ENCODE data around the gene NRXN3.
"Not testable (repeated sequence)": the region's sequence is repeated elsewhere in the genome, so short reads cannot be mapped to it uniquely, and the experiment has no call there.

The NRXN3 gene

DNA sequence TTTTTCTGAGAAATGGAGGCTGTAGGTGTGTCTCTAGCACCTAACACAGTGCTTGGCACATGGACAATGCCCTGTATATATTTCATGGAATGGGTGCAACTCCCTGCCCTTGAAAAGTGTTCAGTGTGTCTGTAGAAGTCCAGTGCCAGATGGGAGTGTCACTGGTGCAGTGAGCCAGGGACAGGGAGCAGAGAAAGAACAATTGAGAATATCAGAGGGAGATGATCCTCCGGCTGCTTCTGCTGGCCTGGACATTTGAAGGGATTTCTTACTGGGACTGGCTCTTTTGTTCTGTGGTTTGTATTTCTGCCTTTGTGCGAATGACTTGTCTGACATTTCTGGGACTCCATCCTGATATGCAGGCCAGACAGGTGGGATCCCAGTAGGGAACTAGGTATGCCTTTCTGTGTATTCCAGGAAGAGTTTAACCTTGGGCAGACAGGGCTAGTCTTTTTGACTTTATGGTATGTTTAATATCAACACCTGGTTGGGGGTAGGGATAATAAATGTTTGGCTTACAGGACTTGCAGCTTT, 328.0 kb downstream of the NRXN3 start:
- H3K27me3 Mint-ChIP-seq (ENCODE audit: low read depth): no peaks in the 10 kb centered on the region
- no peak for DNase-seq (ENCODE audit: low spot score)
- H3K27ac Mint-ChIP-seq: no peak overlapping the region
- no peak overlapping the region for H3K4me3 Mint-ChIP-seq
- no peaks in the 10 kb centered on the region for H3K4me1 Mint-ChIP-seq (ENCODE audit: low read depth)
- H3K36me3 Mint-ChIP-seq (ENCODE audit: low read depth): no peaks in the 10 kb centered on the region
- no peaks in the 10 kb centered on the region for H3K9me3 Mint-ChIP-seq

GRCh38 chr14:78501909-78502308, 331.7 kb downstream of the NRXN3 start:
- no peaks in the 10 kb centered on the region for H3K36me3 Mint-ChIP-seq (ENCODE audit: low read depth)
- H3K27me3 Mint-ChIP-seq (ENCODE audit: low read depth): no peaks in the 10 kb centered on the region
- H3K4me3 Mint-ChIP-seq: no peak overlapping the region
- no peaks in the 10 kb centered on the region for H3K4me1 Mint-ChIP-seq (ENCODE audit: low read depth)
- no peak for DNase-seq (ENCODE audit: low spot score)
- H3K9me3 Mint-ChIP-seq: no peaks in the 10 kb centered on the region
- H3K27ac Mint-ChIP-seq: no peak overlapping the region

- H3K27me3 Mint-ChIP-seq (ENCODE audit: low read depth): no peaks in the 10 kb centered on the region
- no peak overlapping the region for H3K4me3 Mint-ChIP-seq
- DNase-seq (ENCODE audit: low spot score): no peak
- H3K27ac Mint-ChIP-seq: no peak overlapping the region
- no peaks in the 10 kb centered on the region for H3K36me3 Mint-ChIP-seq (ENCODE audit: low read depth)
- no peaks in the 10 kb centered on the region for H3K9me3 Mint-ChIP-seq
- H3K4me1 Mint-ChIP-seq (ENCODE audit: low read depth): no peaks in the 10 kb centered on the region
Observed at GRCh38 chr14:78508023-78508422, 337.9 kb downstream of the NRXN3 start.

GRCh38 chr14:78509516-78509915, 339.3 kb downstream of the NRXN3 start:
- Mint-ChIP-seq H3K36me3 (ENCODE audit: low read depth) (no peaks in the 10 kb centered on the region), H3K4me3 (no peak overlapping the region), H3K9me3 (no peaks in the 10 kb centered on the region), H3K27ac (no peak overlapping the region), H3K27me3 (ENCODE audit: low read depth) (no peaks in the 10 kb centered on the region), H3K4me1 (ENCODE audit: low read depth) (no peaks in the 10 kb centered on the region)
- no peak for DNase-seq (ENCODE audit: low spot score)

DNA sequence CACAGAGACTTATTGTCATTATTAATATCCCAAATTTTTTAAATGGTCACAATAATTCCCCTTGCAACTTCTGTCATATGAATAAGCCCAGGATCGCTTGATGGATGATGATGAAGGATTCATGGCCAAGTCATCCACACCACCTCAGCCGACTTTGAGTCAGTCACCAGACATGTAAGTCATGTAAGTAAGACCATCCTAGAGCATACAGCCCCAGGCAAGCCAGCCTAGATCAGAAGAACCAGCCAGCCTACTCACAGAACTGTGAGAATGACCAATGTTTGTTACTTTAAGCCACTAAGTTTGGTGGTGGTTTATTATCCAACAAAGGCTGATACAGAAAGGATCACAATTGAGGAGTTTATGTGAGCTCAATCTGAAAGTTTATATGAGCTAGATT, 341.8 kb downstream of the NRXN3 start:
- no peak overlapping the region for H3K4me3 Mint-ChIP-seq
- no peaks in the 10 kb centered on the region for H3K27me3 Mint-ChIP-seq (ENCODE audit: low read depth)
- H3K27ac Mint-ChIP-seq: no peak overlapping the region
- DNase-seq (ENCODE audit: low spot score): no peak
- no peaks in the 10 kb centered on the region for H3K9me3 Mint-ChIP-seq
- H3K4me1 Mint-ChIP-seq (ENCODE audit: low read depth): no peaks in the 10 kb centered on the region
- no peaks in the 10 kb centered on the region for H3K36me3 Mint-ChIP-seq (ENCODE audit: low read depth)

- no peak overlapping the region for H3K4me3 Mint-ChIP-seq
- H3K27me3 Mint-ChIP-seq (ENCODE audit: low read depth): no peaks in the 10 kb centered on the region
- no peak overlapping the region for H3K27ac Mint-ChIP-seq
- H3K9me3 Mint-ChIP-seq: no peaks in the 10 kb centered on the region
- no peaks in the 10 kb centered on the region for H3K36me3 Mint-ChIP-seq (ENCODE audit: low read depth)
- no peak for DNase-seq (ENCODE audit: low spot score)
- H3K4me1 Mint-ChIP-seq (ENCODE audit: low read depth): no peaks in the 10 kb centered on the region
Observed at GRCh38 chr14:78519863-78520262, 349.7 kb downstream of the NRXN3 start.

DNA sequence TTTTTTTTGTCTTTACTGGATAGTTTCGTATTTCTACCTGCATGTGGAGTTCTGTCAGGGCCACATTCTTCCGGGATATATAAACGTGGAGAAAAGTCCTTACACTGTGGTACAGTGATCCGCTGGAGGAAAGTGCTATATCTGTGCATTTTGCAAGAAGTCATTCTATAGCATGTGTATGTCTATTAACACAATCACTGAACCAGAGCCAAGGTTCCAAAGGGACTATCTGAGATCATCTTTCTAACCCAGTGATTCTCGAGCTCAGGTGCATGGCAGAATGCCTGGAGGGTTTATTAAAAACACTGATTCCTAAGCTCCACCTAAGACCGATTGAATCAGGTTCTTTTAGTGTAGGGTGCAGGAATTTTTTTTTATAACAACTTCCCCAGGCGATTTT, 354.0 kb downstream of the NRXN3 start:
- H3K4me3 Mint-ChIP-seq: no peak overlapping the region
- DNase-seq (ENCODE audit: low spot score): no peak
- H3K27me3 Mint-ChIP-seq (ENCODE audit: low read depth): no peaks in the 10 kb centered on the region
- H3K27ac Mint-ChIP-seq: no peak overlapping the region
- H3K36me3 Mint-ChIP-seq (ENCODE audit: low read depth): no peaks in the 10 kb centered on the region
- no peaks in the 10 kb centered on the region for H3K9me3 Mint-ChIP-seq
- H3K4me1 Mint-ChIP-seq (ENCODE audit: low read depth): no peaks in the 10 kb centered on the region

DNA sequence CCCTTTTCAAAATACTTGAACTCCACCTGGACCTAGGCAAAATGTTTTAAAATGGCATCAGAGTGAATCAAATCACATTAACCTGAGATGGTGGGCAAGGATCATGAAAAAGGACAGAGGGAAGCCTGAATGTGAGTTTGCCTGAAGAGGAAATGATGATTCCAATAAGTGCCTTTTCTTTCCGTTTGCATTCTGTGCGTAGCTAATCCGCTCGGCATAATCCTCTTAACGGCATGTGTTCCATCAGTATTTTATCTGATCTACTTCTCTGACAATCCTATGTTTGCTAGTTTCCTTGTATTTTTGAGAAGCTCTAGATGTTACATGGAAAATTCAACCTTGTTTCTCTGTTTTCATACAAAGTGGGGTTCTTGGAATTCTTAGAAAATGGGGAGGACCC, 354.6 kb downstream of the NRXN3 start:
- DNase-seq (ENCODE audit: low spot score): no peak
- Mint-ChIP-seq H3K27me3 (ENCODE audit: low read depth) (no peaks in the 10 kb centered on the region), H3K4me3 (no peak overlapping the region), H3K9me3 (no peaks in the 10 kb centered on the region), H3K27ac (no peak overlapping the region), H3K4me1 (ENCODE audit: low read depth) (no peaks in the 10 kb centered on the region), H3K36me3 (ENCODE audit: low read depth) (no peaks in the 10 kb centered on the region)

GRCh38 chr14:78530078-78530477, 359.9 kb downstream of the NRXN3 start:
- Mint-ChIP-seq H3K36me3 (ENCODE audit: low read depth) (no peaks in the 10 kb centered on the region), H3K4me3 (no peak overlapping the region), H3K27me3 (ENCODE audit: low read depth) (no peaks in the 10 kb centered on the region), H3K4me1 (ENCODE audit: low read depth) (no peaks in the 10 kb centered on the region), H3K27ac (no peak overlapping the region), H3K9me3 (no peaks in the 10 kb centered on the region)
- DNase-seq (ENCODE audit: low spot score): no peak

DNA sequence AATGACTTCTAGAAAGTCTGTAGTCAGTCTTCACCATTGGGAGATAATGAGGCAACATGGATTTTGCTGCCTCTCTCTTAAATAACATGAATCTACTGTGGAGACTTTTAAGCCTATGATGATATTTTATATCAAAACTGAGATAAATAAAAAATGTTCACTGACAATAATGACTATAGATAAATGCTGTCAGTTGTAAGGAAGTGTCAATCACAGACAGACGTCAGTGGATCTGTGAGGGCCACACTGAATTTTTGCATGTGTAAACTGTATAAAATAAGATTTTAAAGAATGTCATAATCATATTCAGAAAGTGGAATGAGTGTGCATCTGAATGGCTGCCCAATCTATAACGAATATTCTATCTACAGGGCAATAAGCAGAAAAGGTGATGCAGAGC, 364.0 kb downstream of the NRXN3 start:
- H3K36me3 Mint-ChIP-seq (ENCODE audit: low read depth): no peaks in the 10 kb centered on the region
- H3K4me1 Mint-ChIP-seq (ENCODE audit: low read depth): no peaks in the 10 kb centered on the region
- no peaks in the 10 kb centered on the region for H3K9me3 Mint-ChIP-seq
- H3K4me3 Mint-ChIP-seq: no peak overlapping the region
- no peaks in the 10 kb centered on the region for H3K27me3 Mint-ChIP-seq (ENCODE audit: low read depth)
- DNase-seq (ENCODE audit: low spot score): no peak
- H3K27ac Mint-ChIP-seq: no peak overlapping the region

- no peaks in the 10 kb centered on the region for H3K27me3 Mint-ChIP-seq (ENCODE audit: low read depth)
Observed at GRCh38 chr14:78535041-78535440, 364.9 kb downstream of the NRXN3 start.

DNA sequence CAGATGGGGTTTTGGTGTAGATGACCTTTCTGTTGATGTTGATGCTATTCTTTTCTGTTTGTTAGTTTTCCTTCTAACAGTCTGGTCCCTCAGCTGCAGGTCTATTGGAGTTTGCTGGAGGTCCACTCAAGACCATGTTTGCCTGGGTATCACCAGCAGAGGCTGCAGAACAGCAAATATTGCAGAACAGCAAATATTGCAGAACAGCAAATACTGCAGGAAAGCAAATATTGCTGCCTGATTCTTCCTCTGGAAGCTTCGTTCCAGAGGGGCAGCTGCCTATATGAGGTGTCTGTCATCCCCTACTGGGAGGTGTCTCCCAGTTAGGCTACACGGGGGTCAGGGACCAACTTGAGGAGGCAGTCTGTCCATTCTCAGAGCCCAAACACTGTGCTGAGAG, 371.6 kb downstream of the NRXN3 start:
- not testable (repeated sequence) for H3K27ac Mint-ChIP-seq; H3K4me1 Mint-ChIP-seq (ENCODE audit: low read depth); H3K27me3 Mint-ChIP-seq (ENCODE audit: low read depth); H3K4me3 Mint-ChIP-seq; H3K36me3 Mint-ChIP-seq (ENCODE audit: low read depth); H3K9me3 Mint-ChIP-seq; DNase-seq (ENCODE audit: low spot score)

More at GRCh38 chr14:78535041-78535440, 364.9 kb downstream of the NRXN3 start:
- Mint-ChIP-seq H3K36me3 (ENCODE audit: low read depth) (no peaks in the 10 kb centered on the region), H3K4me3 (no peak overlapping the region), H3K27ac (no peak overlapping the region), H3K9me3 (no peaks in the 10 kb centered on the region), H3K4me1 (ENCODE audit: low read depth) (no peaks in the 10 kb centered on the region)
- no peak for DNase-seq (ENCODE audit: low spot score)

DNA sequence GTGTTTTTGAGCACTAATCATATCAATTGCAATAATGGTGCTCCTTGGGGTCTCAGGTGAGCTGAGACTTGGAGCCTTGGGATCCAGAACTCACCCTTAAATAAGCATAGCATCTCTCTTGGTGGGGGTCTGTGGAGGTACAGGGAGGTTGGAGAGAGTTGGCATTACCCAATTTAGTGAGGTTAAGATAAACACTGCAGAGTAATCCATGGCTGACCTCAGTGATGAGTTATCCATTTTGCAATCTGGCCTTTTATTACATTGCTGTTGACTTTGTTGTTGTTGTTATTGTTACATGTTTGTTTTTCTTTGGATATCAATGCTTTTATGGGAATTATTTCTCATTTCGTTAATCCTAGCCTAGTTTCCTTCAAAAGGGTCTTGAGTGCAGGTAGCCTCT, 373.3 kb downstream of the NRXN3 start:
- Mint-ChIP-seq H3K27me3 (ENCODE audit: low read depth) (no peaks in the 10 kb centered on the region), H3K9me3 (peaks cover 4% of the 10 kb centered on the region), H3K4me3 (no peak overlapping the region), H3K27ac (no peak overlapping the region), H3K4me1 (ENCODE audit: low read depth) (no peaks in the 10 kb centered on the region), H3K36me3 (ENCODE audit: low read depth) (no peaks in the 10 kb centered on the region)
- no peak for DNase-seq (ENCODE audit: low spot score)

GRCh38 chr14:78561074-78561473, 390.9 kb downstream of the NRXN3 start:
- H3K27me3 Mint-ChIP-seq (ENCODE audit: low read depth): no peaks in the 10 kb centered on the region
- no peak for DNase-seq (ENCODE audit: low spot score)
- no peaks in the 10 kb centered on the region for H3K36me3 Mint-ChIP-seq (ENCODE audit: low read depth)
- H3K4me3 Mint-ChIP-seq: no peak overlapping the region
- no peak overlapping the region for H3K27ac Mint-ChIP-seq
- H3K9me3 Mint-ChIP-seq: no peaks in the 10 kb centered on the region
- H3K4me1 Mint-ChIP-seq (ENCODE audit: low read depth): no peaks in the 10 kb centered on the region

- H3K9me3 Mint-ChIP-seq: no peaks in the 10 kb centered on the region
- peak; percentile 21 for DNase-seq (ENCODE audit: low spot score)
- H3K27ac Mint-ChIP-seq: no peak overlapping the region
- no peaks in the 10 kb centered on the region for H3K4me1 Mint-ChIP-seq (ENCODE audit: low read depth)
- no peaks in the 10 kb centered on the region for H3K27me3 Mint-ChIP-seq (ENCODE audit: low read depth)
- H3K4me3 Mint-ChIP-seq: no peak overlapping the region
- H3K36me3 Mint-ChIP-seq (ENCODE audit: low read depth): no peaks in the 10 kb centered on the region
Observed at GRCh38 chr14:78566026-78566858, 396.1 kb downstream of the NRXN3 start.
